ENCODE data around the gene ANGEL1.

ANGEL1 gene

GRCh38 chr14:76763096-76764041, 49.3 kb downstream of the ANGEL1 start:
- no peak for DNase-seq

- no peak for DNase-seq
Observed at GRCh38 chr14:76762411-76763095, 50.1 kb downstream of the ANGEL1 start.

GRCh38 chr14:76761960-76762410, 50.7 kb downstream of the ANGEL1 start:
- DNase-seq: no peak

GRCh38 chr14:76761136-76761959, 51.3 kb downstream of the ANGEL1 start, which contains the start of gene VASH1:
VASH1 (plus strand) TSS chr14:76761468; CDS start chr14:76762822, 1,354 bp downstream.
- DNase-seq: peak; percentile 46

- no peak for DNase-seq
Observed at GRCh38 chr14:76760331-76761135, 52.1 kb downstream of the ANGEL1 start.

- no peak for DNase-seq
Observed at GRCh38 chr14:76759589-76759988, 53.1 kb downstream of the ANGEL1 start.

GRCh38 chr14:76756371-76756750, 56.3 kb downstream of the ANGEL1 start:
- no peak for DNase-seq

GRCh38 chr14:76755610-76756370, 56.9 kb downstream of the ANGEL1 start:
- DNase-seq: no peak

GRCh38 chr14:76754586-76754985, 58.1 kb downstream of the ANGEL1 start:
- no peak for DNase-seq

- no peak for DNase-seq
Observed at GRCh38 chr14:76753541-76754198, 59.0 kb downstream of the ANGEL1 start.

GRCh38 chr14:76752744-76753143, 59.9 kb downstream of the ANGEL1 start:
- DNase-seq: no peak

GRCh38 chr14:76742966-76743365, 69.7 kb downstream of the ANGEL1 start:
- DNase-seq: no peak

GRCh38 chr14:76742185-76742584, 70.5 kb downstream of the ANGEL1 start:
- DNase-seq: no peak

- no peak for DNase-seq
Observed at GRCh38 chr14:76741074-76741473, 71.6 kb downstream of the ANGEL1 start.
